Nephron progenitor cell (in vitro differentiated cells): Measurements from ENCODE around the gene LAD1.

Experiments
- DNase-seq: peaks from one replicate; pipeline ENCODE4 v3.0.0; 2021
- H3K27ac Mint-ChIP-seq: 2 replicates; pipeline ENCODE4 v1.8.0; 2021; ENCODE audit warnings: mild to moderate bottlenecking, moderate library complexity, mixed read lengths
- H3K27me3 Mint-ChIP-seq: 2 replicates; pipeline ENCODE4 v1.8.0; 2021; ENCODE audit warnings: mild to moderate bottlenecking, low read depth, mixed read lengths; ENCODE audit not compliant: poor library complexity
- H3K36me3 Mint-ChIP-seq: 2 replicates; pipeline ENCODE4 v1.8.0; 2021; ENCODE audit warnings: low read depth, mixed read lengths
- H3K4me1 Mint-ChIP-seq: 2 replicates; pipeline ENCODE4 v1.8.0; 2021; ENCODE audit warnings: mixed read lengths
- H3K4me3 Mint-ChIP-seq: 2 replicates; pipeline ENCODE4 v1.8.0; 2021; ENCODE audit warnings: mild to moderate bottlenecking, moderate library complexity, mixed read lengths
- H3K9me3 Mint-ChIP-seq: 2 replicates; pipeline ENCODE4 v1.8.0; 2021; ENCODE audit warnings: mild to moderate bottlenecking, moderate library complexity, mixed read lengths
- CTCF ChIP-seq: fragments of 200-600 bp; sonication (generic); IDR thresholded peaks from 2 replicates; pipeline ENCODE4 v1.5.0; 2021; ENCODE audit warnings: antibody characterized with exemption

LAD1 gene

GRCh38 chr1:201357211-201357610 is 41.9 kb downstream of the LAD1 start:
- Mint-ChIP-seq H3K27ac (no peak overlapping the region), H3K9me3 (no peaks in the 10 kb centered on the region), H3K36me3 (no peaks in the 10 kb centered on the region), H3K4me3 (no peak overlapping the region), H3K27me3 (peaks cover 6% of the 10 kb centered on the region), H3K4me1 (peaks cover 14% of the 10 kb centered on the region)
- DNase-seq: no peak
- TF ChIP-seq CTCF: no peak

GRCh38 chr1:201356701-201357100 is 42.4 kb downstream of the LAD1 start:
- no peak for TF ChIP-seq CTCF
- no peaks in the 10 kb centered on the region for H3K36me3 Mint-ChIP-seq
- H3K9me3 Mint-ChIP-seq: no peaks in the 10 kb centered on the region
- peaks cover 10% of the 10 kb centered on the region for H3K4me1 Mint-ChIP-seq
- peaks cover 6% of the 10 kb centered on the region for H3K27me3 Mint-ChIP-seq
- H3K4me3 Mint-ChIP-seq: no peak overlapping the region
- DNase-seq: no peak
- H3K27ac Mint-ChIP-seq: no peak overlapping the region

GRCh38 chr1:201356236-201356635 is 42.9 kb downstream of the LAD1 start:
- DNase-seq: no peak
- Mint-ChIP-seq H3K27ac (no peak overlapping the region), H3K27me3 (peaks cover 7% of the 10 kb centered on the region), H3K36me3 (no peaks in the 10 kb centered on the region), H3K4me3 (no peak overlapping the region), H3K4me1 (peaks cover 13% of the 10 kb centered on the region), H3K9me3 (no peaks in the 10 kb centered on the region)
- TF ChIP-seq CTCF: no peak

GRCh38 chr1:201355471-201355870 is 43.7 kb downstream of the LAD1 start:
- Mint-ChIP-seq H3K36me3 (no peaks in the 10 kb centered on the region), H3K9me3 (no peaks in the 10 kb centered on the region), H3K27me3 (peaks cover 12% of the 10 kb centered on the region), H3K4me3 (no peak overlapping the region), H3K4me1 (peaks cover 17% of the 10 kb centered on the region), H3K27ac (no peak overlapping the region)
- TF ChIP-seq CTCF: no peak
- no peak for DNase-seq

- DNase-seq: no peak
- H3K9me3 Mint-ChIP-seq: no peaks in the 10 kb centered on the region
Observed at GRCh38 chr1:201354901-201355295, 44.2 kb downstream of the LAD1 start.

More at GRCh38 chr1:201354901-201355295, 44.2 kb downstream of the LAD1 start:
- Mint-ChIP-seq H3K36me3 (no peaks in the 10 kb centered on the region), H3K27ac (no peak overlapping the region), H3K4me1 (peaks cover 16% of the 10 kb centered on the region), H3K4me3 (no peak overlapping the region), H3K27me3 (peaks cover 12% of the 10 kb centered on the region)
- TF ChIP-seq CTCF: no peak
